Measurements from ENCODE around the gene CACNB1.

- no peak for TF ChIP-seq POLR2A (IDR thresholded peaks at IDR 0.05)
- TF ChIP-seq, protein P1, sequence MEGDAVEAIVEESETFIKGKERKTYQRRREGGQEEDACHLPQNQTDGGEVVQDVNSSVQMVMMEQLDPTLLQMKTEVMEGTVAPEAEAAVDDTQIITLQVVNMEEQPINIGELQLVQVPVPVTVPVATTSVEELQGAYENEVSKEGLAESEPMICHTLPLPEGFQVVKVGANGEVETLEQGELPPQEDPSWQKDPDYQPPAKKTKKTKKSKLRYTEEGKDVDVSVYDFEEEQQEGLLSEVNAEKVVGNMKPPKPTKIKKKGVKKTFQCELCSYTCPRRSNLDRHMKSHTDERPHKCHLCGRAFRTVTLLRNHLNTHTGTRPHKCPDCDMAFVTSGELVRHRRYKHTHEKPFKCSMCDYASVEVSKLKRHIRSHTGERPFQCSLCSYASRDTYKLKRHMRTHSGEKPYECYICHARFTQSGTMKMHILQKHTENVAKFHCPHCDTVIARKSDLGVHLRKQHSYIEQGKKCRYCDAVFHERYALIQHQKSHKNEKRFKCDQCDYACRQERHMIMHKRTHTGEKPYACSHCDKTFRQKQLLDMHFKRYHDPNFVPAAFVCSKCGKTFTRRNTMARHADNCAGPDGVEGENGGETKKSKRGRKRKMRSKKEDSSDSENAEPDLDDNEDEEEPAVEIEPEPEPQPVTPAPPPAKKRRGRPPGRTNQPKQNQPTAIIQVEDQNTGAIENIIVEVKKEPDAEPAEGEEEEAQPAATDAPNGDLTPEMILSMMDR (IDR thresholded peaks at IDR 0.05) = no peak
These were observed 12.6 kb upstream of the CACNB1 start for GRCh38 chr17:39210093-39210434.
